Lower lobe of right lung (tissue), 2 donors: ENCODE measurements around the gene TPK1. TPM values are rescaled to one million over a fixed set of nuclear protein-coding genes. Genes with fewer than 3 reads are reported as not detected.

ENCODE experiments used
- ATAC-seq, 2 donors: fragments of 200-7000 bp; cut with Tn5 transposase; one replicate each; pipeline ENCODE4 v1.9.1; 2020 to 2022; ENCODE audit warnings: mild to moderate bottlenecking in 2 of 2, moderate library complexity in 2 of 2
- DNase-seq: peaks from one replicate; pipeline ENCODE4 v3.0.0-alpha.2; 2020
- H3K27ac ChIP-seq: fragments of 200-600 bp; one replicate; pipeline ENCODE4 v1.8.0; 2022
- H3K27me3 ChIP-seq: fragments of 200-600 bp; one replicate; pipeline ENCODE4 v1.8.0; 2022; ENCODE audit warnings: low read depth
- H3K36me3 ChIP-seq: fragments of 200-600 bp; one replicate; pipeline ENCODE4 v1.8.0; 2022; ENCODE audit warnings: mild to moderate bottlenecking
- H3K4me1 ChIP-seq: fragments of 200-600 bp; one replicate; pipeline ENCODE4 v1.8.0; 2022
- H3K4me3 ChIP-seq: fragments of 200-600 bp; one replicate; pipeline ENCODE4 v1.8.0; 2022; ENCODE audit warnings: mild to moderate bottlenecking
- H3K9me3 ChIP-seq: fragments of 200-600 bp; one replicate; pipeline ENCODE4 v1.8.0; 2022
- intact Hi-C: fragments of 100-400 bp; cut with DNase I; formaldehyde crosslinking; loops from one replicate; pipeline ENCODE4 v1.11.0; 2022
- total RNA-seq: library from RNA; stranded (reverse); fragmentation: NEBNext Ultra II Directional; extraction: Animal tissue kit (Norgen Biotek cat#: 25700); gene quantifications from one replicate; pipeline ENCODE4 v1.2.1, GENCODE V29; 2021
- TF ChIP-seq, protein P1 (sequence below): fragments of 200-600 bp; IDR thresholded peaks from one replicate; pipeline ENCODE4 v1.8.0; 2022; ENCODE audit warnings: antibody characterized with exemption, mild to moderate bottlenecking
- donor health status: DM: no; HTN: yes; CAD: no; lungs with severe emphysema.

The TPK1 gene
- total RNA-seq, 1 donor from 2014 or later = 9.0 TPM

DNA sequence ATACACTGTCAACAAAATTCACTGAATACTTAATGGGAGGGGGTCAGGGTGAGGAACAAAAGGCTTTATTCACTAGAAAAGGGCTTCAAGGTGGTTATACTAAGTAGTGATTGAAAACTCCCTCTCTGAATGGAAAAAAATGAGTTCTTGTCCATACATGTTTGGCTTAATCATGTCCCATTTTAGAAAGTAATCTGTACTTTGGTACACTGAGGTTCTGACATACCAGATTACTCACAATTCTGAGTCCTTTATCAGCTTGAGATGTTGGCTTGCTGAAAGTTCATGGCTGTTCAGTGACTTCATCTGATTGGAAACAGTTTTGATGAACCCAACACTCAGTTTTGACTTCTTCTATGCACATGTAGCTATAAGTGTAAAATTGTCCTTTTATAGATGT is 419.5 kb downstream of the TPK1 start:
- Histone ChIP-seq H3K27ac (no peak overlapping the region), H3K36me3 (no peaks in the 10 kb centered on the region), H3K9me3 (no peaks in the 10 kb centered on the region), H3K4me3 (no peak overlapping the region), H3K27me3 (no peaks in the 10 kb centered on the region), H3K4me1 (no peaks in the 10 kb centered on the region)
- TF ChIP-seq, protein P1, sequence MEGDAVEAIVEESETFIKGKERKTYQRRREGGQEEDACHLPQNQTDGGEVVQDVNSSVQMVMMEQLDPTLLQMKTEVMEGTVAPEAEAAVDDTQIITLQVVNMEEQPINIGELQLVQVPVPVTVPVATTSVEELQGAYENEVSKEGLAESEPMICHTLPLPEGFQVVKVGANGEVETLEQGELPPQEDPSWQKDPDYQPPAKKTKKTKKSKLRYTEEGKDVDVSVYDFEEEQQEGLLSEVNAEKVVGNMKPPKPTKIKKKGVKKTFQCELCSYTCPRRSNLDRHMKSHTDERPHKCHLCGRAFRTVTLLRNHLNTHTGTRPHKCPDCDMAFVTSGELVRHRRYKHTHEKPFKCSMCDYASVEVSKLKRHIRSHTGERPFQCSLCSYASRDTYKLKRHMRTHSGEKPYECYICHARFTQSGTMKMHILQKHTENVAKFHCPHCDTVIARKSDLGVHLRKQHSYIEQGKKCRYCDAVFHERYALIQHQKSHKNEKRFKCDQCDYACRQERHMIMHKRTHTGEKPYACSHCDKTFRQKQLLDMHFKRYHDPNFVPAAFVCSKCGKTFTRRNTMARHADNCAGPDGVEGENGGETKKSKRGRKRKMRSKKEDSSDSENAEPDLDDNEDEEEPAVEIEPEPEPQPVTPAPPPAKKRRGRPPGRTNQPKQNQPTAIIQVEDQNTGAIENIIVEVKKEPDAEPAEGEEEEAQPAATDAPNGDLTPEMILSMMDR = no peak
- intact Hi-C loops = no loop called here
- no peak for DNase-seq
- no peak for ATAC-seq

DNA sequence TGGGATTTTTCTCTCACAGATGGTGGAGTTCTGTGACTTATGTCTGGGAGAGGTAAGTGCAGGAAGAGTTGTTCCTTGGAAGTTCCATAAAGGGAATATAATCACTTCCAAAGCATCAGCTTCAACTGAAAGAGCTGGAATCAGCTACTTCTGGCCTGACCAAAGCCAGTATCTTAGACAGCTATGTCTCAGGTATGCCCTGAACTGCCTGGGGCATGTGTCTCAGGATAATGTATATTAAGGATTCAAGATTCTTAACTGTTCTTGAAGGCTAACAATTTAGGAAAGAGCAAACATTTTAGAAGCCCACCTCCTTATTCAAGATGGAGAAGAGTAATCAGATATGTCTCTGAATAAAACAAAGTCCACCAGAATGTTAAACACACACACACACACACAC is 420.0 kb downstream of the TPK1 start:
- Histone ChIP-seq H3K27me3 (no peaks in the 10 kb centered on the region), H3K9me3 (no peaks in the 10 kb centered on the region), H3K36me3 (no peaks in the 10 kb centered on the region), H3K4me3 (no peak overlapping the region), H3K27ac (no peak overlapping the region), H3K4me1 (no peaks in the 10 kb centered on the region)
- TF ChIP-seq, protein P1 = no peak
- intact Hi-C loops = no loop called here
- no peak for ATAC-seq
- DNase-seq = no peak

DNA sequence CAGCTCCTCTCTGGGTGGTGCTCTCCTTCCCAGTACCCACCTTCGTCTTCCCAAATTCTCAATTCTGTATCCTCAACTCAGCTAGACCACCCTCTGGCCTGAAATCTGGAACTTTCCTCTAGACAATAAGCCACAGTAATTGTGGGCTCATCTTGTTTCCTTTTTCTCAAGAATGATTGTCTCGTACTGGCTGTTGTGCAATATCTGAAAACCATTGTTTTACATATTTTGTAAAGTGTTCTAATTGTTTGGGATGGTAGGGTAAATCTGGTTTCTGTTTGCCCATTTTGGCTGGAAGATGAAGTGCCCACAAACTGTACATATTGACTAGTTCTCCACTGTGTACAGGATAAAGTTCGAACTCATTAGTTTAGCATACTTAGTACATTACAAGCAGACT is 421.0 kb downstream of the TPK1 start:
- DNase-seq (no peak), ATAC-seq (no peak)
- TF ChIP-seq, protein P1 = no peak
- no peak overlapping the region for H3K27ac ChIP-seq
- H3K4me1 ChIP-seq = no peaks in the 10 kb centered on the region
- no peaks in the 10 kb centered on the region for H3K36me3 ChIP-seq
- no peak overlapping the region for H3K4me3 ChIP-seq
- no peaks in the 10 kb centered on the region for H3K9me3 ChIP-seq
- no peaks in the 10 kb centered on the region for H3K27me3 ChIP-seq
- intact Hi-C loops = no loop called here

DNA sequence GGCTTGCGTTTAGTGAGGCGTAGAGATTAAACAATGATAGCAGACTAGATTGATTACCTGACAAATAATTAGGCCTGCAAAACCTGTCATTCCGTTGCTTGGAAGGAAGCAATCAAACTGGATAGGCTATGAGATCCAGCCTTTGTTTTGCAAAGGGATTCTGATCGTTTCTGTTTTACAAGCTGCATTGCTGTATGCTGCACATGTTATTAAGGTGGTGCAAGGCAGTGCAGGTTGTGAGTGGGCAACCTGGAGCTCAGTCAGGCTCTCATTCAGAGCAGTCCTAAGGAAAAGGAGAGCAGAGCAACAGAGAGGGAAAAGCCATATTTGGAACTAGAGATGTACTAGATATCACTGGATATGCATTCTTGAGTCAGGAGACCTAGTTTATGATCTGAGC is 425.4 kb downstream of the TPK1 start:
- Histone ChIP-seq H3K4me1 (no peaks in the 10 kb centered on the region), H3K27ac (no peak overlapping the region), H3K4me3 (no peak overlapping the region), H3K9me3 (no peaks in the 10 kb centered on the region), H3K27me3 (no peaks in the 10 kb centered on the region), H3K36me3 (no peaks in the 10 kb centered on the region)
- ATAC-seq = no peak
- DNase-seq = no peak
- intact Hi-C loops = no loop called here
- TF ChIP-seq, protein P1 = no peak

DNA sequence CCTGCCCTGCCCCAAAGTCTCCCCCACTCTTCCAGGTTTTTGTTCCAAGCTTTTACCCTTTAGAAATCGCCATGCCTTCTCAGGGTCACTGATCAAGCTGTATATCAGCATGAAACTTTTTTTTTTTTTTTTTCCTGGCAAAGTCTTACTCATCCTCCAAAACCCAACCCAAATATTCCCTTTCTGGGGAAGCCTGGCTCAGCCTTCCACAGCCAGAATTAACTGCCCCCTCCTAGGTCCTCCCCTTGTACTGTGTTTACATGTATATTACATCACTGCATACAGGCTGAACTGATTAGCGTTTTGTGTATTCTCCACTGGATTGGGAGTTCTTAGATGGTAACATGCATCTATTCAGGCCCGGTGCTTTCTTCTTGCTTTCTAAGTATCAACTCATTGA is 427.7 kb downstream of the TPK1 start:
- TF ChIP-seq, protein P1 = no peak
- no peak overlapping the region for H3K4me3 ChIP-seq
- no peaks in the 10 kb centered on the region for H3K9me3 ChIP-seq
- DNase-seq = no peak
- H3K36me3 ChIP-seq = no peaks in the 10 kb centered on the region
- H3K27ac ChIP-seq = no peak overlapping the region
- no peaks in the 10 kb centered on the region for H3K27me3 ChIP-seq
- H3K4me1 ChIP-seq = no peaks in the 10 kb centered on the region
- ATAC-seq = no peak
- intact Hi-C loops = no loop called here

DNA sequence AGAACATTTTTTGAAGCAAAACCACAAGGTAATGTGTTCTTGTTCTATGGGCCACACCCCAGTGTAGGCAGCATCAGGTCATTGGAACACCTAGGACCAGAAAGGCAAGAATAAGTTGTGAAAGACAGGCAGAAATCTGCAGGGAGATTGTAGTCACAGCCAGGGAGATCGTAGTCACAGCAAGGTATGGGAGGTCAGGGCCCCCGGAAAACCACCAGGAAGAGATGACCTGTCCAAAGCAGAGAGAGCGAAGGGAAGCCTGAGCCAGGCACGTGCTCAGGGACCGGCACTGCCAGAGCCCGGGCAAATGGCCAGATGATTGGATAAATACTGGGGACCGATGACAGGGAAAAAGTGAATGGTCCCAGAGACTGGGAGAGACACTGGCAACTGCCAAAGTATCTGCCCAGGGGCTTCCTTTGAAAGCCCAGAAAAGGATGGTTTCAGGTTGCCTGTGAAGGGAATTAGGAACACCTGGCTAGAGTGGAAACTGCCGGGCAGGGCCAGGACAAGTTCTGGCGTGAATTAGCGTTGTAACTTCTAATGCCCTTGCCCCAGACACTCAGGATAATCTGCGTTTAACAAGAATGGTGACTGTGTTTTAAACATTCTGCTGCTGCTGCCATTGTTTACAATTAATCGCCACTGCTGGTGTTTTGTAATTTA is 428.5 kb downstream of the TPK1 start:
- Histone ChIP-seq H3K27ac (no peak overlapping the region), H3K36me3 (no peaks in the 10 kb centered on the region), H3K27me3 (no peaks in the 10 kb centered on the region), H3K9me3 (no peaks in the 10 kb centered on the region), H3K4me1 (no peaks in the 10 kb centered on the region), H3K4me3 (no peak overlapping the region)
- intact Hi-C loops = no loop called here
- ATAC-seq (no peak), DNase-seq (no peak)
- TF ChIP-seq, protein P1 = no peak
